H1 (cell line): Measurements from ENCODE around the gene MAP4K1. TPM values are rescaled to one million over a fixed set of nuclear protein-coding genes. Genes with fewer than 3 reads are reported as not detected.

Experiments
- BCL11A ChIP-seq, 2 experiments: IDR thresholded peaks; one replicate each; pipeline ENCODE4 v1.6.1; 2011; ENCODE audit warnings: low read depth in 2 of 2, low read length in 2 of 2, mild to moderate bottlenecking in 2 of 2
- KDM1A ChIP-seq: fragments of 200-600, 300-600 bp; sonication (generic); IDR thresholded peaks from 2 replicates; pipeline ENCODE4 v1.7.1; 2016; ENCODE audit warnings: mild to moderate bottlenecking, low read length, borderline replicate concordance
- SP4 ChIP-seq: IDR thresholded peaks from 2 replicates; pipeline ENCODE4 v1.6.1; 2012; ENCODE audit warnings: low read length, inconsistent platforms
- TCF12 ChIP-seq: IDR thresholded peaks from 2 replicates; pipeline ENCODE4 v1.6.1; 2011; ENCODE audit warnings: low read depth, mild to moderate bottlenecking, low read length
- USF2 ChIP-seq: IDR thresholded peaks from 2 replicates; pipeline ENCODE4 v1.6.1; 2011; ENCODE audit warnings: low read length, improper control_type of control experiment
- ZNF274 ChIP-seq: IDR thresholded peaks from 2 replicates; pipeline ENCODE4 v1.7.0; 2012; ENCODE audit warnings: low read length, borderline replicate concordance; ENCODE audit errors: extremely low read depth
- polyA plus RNA-seq, 7 experiments: library from polyadenylated mRNA; depleted of rRNA in 3 of 7; stranded (reverse) in 5 of 7; unstranded in 2 of 7; fragments of >200 nt in 5 of 7; fragments of 200-250 nt in 2 of 7; gene quantifications; 1 replicate in 5 of 7; 2 replicates in 1 of 7; 4 replicates in 1 of 7; pipeline versions ENCODE4 v1.2.1 to v1.2.3, GENCODE V29; 2011 to 2013; ENCODE audit warnings: missing spikeins in 2 of 7, mixed read lengths in 2 of 7
- total RNA-seq: library from RNA; stranded (reverse); fragmentation: NEBNext Ultra II Directional; extraction: Animal tissue kit (Norgen Biotek cat#: 25700); gene quantifications from 2 replicates; pipeline ENCODE4 v1.2.1, GENCODE V29; 2021
- TF ChIP-seq, protein P1 (sequence below): fragments of 300-600 bp; sonication (generic); IDR thresholded peaks from 2 replicates; pipeline ENCODE4 v1.7.1; 2012; ENCODE audit warnings: low read length, moderate library complexity, mild to moderate bottlenecking, inconsistent platforms; ENCODE audit not compliant: insufficient replicate concordance
- TF ChIP-seq, protein P2 (sequence below): IDR thresholded peaks from 2 replicates; pipeline ENCODE4 v1.6.1; 2012; ENCODE audit warnings: low read length, inconsistent platforms

MAP4K1 gene
- total and polyA plus RNA-seq, 2 of the 8 experiments (the other 6 are each of a cell fraction or from before 2014, with no cell fraction given) = 9.0 to 10.4 TPM

DNA sequence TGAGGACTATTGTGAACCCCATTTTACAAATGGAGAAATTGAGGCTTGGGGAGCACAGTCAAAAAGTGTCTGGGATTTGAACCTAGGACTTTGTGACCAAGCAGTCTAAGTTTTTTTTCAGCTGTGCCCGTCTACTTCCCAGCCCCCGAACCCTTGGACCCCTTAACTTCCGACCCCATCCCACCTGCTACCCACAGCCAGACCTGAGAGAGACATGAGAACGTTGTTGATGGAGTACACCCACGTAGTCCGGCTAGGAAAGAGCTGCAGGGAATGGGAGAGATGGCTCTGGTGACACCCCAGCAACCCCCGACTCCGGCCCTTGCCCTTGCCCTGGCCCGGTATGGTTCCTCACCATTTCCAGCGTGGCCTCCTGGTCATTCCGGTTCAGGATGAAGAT is 18.0 kb downstream of the MAP4K1 start (continued):
- TF ChIP-seq, protein P1, sequence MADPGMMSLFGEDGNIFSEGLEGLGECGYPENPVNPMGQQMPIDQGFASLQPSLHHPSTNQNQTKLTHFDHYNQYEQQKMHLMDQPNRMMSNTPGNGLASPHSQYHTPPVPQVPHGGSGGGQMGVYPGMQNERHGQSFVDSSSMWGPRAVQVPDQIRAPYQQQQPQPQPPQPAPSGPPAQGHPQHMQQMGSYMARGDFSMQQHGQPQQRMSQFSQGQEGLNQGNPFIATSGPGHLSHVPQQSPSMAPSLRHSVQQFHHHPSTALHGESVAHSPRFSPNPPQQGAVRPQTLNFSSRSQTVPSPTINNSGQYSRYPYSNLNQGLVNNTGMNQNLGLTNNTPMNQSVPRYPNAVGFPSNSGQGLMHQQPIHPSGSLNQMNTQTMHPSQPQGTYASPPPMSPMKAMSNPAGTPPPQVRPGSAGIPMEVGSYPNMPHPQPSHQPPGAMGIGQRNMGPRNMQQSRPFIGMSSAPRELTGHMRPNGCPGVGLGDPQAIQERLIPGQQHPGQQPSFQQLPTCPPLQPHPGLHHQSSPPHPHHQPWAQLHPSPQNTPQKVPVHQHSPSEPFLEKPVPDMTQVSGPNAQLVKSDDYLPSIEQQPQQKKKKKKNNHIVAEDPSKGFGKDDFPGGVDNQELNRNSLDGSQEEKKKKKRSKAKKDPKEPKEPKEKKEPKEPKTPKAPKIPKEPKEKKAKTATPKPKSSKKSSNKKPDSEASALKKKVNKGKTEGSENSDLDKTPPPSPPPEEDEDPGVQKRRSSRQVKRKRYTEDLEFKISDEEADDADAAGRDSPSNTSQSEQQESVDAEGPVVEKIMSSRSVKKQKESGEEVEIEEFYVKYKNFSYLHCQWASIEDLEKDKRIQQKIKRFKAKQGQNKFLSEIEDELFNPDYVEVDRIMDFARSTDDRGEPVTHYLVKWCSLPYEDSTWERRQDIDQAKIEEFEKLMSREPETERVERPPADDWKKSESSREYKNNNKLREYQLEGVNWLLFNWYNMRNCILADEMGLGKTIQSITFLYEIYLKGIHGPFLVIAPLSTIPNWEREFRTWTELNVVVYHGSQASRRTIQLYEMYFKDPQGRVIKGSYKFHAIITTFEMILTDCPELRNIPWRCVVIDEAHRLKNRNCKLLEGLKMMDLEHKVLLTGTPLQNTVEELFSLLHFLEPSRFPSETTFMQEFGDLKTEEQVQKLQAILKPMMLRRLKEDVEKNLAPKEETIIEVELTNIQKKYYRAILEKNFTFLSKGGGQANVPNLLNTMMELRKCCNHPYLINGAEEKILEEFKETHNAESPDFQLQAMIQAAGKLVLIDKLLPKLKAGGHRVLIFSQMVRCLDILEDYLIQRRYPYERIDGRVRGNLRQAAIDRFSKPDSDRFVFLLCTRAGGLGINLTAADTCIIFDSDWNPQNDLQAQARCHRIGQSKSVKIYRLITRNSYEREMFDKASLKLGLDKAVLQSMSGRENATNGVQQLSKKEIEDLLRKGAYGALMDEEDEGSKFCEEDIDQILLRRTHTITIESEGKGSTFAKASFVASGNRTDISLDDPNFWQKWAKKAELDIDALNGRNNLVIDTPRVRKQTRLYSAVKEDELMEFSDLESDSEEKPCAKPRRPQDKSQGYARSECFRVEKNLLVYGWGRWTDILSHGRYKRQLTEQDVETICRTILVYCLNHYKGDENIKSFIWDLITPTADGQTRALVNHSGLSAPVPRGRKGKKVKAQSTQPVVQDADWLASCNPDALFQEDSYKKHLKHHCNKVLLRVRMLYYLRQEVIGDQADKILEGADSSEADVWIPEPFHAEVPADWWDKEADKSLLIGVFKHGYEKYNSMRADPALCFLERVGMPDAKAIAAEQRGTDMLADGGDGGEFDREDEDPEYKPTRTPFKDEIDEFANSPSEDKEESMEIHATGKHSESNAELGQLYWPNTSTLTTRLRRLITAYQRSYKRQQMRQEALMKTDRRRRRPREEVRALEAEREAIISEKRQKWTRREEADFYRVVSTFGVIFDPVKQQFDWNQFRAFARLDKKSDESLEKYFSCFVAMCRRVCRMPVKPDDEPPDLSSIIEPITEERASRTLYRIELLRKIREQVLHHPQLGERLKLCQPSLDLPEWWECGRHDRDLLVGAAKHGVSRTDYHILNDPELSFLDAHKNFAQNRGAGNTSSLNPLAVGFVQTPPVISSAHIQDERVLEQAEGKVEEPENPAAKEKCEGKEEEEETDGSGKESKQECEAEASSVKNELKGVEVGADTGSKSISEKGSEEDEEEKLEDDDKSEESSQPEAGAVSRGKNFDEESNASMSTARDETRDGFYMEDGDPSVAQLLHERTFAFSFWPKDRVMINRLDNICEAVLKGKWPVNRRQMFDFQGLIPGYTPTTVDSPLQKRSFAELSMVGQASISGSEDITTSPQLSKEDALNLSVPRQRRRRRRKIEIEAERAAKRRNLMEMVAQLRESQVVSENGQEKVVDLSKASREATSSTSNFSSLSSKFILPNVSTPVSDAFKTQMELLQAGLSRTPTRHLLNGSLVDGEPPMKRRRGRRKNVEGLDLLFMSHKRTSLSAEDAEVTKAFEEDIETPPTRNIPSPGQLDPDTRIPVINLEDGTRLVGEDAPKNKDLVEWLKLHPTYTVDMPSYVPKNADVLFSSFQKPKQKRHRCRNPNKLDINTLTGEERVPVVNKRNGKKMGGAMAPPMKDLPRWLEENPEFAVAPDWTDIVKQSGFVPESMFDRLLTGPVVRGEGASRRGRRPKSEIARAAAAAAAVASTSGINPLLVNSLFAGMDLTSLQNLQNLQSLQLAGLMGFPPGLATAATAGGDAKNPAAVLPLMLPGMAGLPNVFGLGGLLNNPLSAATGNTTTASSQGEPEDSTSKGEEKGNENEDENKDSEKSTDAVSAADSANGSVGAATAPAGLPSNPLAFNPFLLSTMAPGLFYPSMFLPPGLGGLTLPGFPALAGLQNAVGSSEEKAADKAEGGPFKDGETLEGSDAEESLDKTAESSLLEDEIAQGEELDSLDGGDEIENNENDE = no peak
- TF ChIP-seq KDM1A (no peak), TCF12 (no peak), ZNF274 (no peak), USF2 (no peak), BCL11A (IDR thresholded peaks at IDR 0.05; ENCODE audit: low read depth in 2 of 2, low read length in 2 of 2) (no peak), SP4 (no peak)
- TF ChIP-seq, protein P2, sequence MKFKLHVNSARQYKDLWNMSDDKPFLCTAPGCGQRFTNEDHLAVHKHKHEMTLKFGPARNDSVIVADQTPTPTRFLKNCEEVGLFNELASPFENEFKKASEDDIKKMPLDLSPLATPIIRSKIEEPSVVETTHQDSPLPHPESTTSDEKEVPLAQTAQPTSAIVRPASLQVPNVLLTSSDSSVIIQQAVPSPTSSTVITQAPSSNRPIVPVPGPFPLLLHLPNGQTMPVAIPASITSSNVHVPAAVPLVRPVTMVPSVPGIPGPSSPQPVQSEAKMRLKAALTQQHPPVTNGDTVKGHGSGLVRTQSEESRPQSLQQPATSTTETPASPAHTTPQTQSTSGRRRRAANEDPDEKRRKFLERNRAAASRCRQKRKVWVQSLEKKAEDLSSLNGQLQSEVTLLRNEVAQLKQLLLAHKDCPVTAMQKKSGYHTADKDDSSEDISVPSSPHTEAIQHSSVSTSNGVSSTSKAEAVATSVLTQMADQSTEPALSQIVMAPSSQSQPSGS = no peak
